Measurements from ENCODE around the gene IL17REL. TPM values are rescaled to one million over a fixed set of nuclear protein-coding genes. Genes with fewer than 3 reads are reported as not detected.

IL17REL gene
- total and polyA plus RNA-seq, 10 of the 15 experiments (the other 5 are each of a cell fraction or from before 2014, with no cell fraction given): 0.03 TPM; not detected in 9

- TF ChIP-seq NRF1 (conservative IDR thresholded peaks at IDR 0.05; ENCODE audit: low read depth, low read length) (no peak), NFXL1 (IDR thresholded peaks at IDR 0.05; ENCODE audit: borderline replicate concordance) (no peak), CHD2 (IDR thresholded peaks at IDR 0.05; ENCODE audit: borderline replicate concordance, low read depth, low read length) (no peak), CBX3 (IDR thresholded peaks at IDR 0.05; ENCODE audit: borderline replicate concordance, low read depth) (no peak), BRCA1 (IDR thresholded peaks at IDR 0.05; ENCODE audit: low read depth, low read length) (peak; percentile 37; the same call in 1 of the 2 replicates), SMARCA5 (IDR thresholded peaks at IDR 0.05) (0 out of 2 replicates have a peak, but pooled peaks have one; percentile 50), MEF2A (IDR thresholded peaks at IDR 0.05; ENCODE audit: insufficient read depth, low read depth, low read length) (no peak), PKNOX1 (IDR thresholded peaks at IDR 0.05) (no peak), POLR2AphosphoS2 (IDR thresholded peaks at IDR 0.05; ENCODE audit: low read depth, low read length) (no peak), ZNF274 (IDR thresholded peaks at IDR 0.05; ENCODE audit: insufficient read depth, insufficient read length) (no peak), IRF4 (IDR thresholded peaks at IDR 0.05; ENCODE audit: low read depth, low read length) (no peak), FOS (IDR thresholded peaks at IDR 0.05; ENCODE audit: borderline replicate concordance, extremely low read depth, insufficient read length) (no peak), KDM1A (IDR thresholded peaks at IDR 0.05; ENCODE audit: borderline replicate concordance) (no peak), BCL11A (IDR thresholded peaks at IDR 0.05; ENCODE audit: low read depth, low read length) (no peak), HDAC6 (IDR thresholded peaks at IDR 0.05; ENCODE audit: unreplicated experiment) (no peak), DPF2 (IDR thresholded peaks at IDR 0.05) (no peak), STAT3 (IDR thresholded peaks at IDR 0.05; ENCODE audit: low read depth, low read length) (no peak), RAD21 (IDR thresholded peaks at IDR 0.05; ENCODE audit: insufficient read depth, low read depth, low read length) (peak; percentile 72), EGR1 (IDR thresholded peaks at IDR 0.05; ENCODE audit: borderline replicate concordance in 1 of 2, low read depth in 2 of 2, low read length in 2 of 2) (no peak)
- TF ChIP-seq, protein P1, sequence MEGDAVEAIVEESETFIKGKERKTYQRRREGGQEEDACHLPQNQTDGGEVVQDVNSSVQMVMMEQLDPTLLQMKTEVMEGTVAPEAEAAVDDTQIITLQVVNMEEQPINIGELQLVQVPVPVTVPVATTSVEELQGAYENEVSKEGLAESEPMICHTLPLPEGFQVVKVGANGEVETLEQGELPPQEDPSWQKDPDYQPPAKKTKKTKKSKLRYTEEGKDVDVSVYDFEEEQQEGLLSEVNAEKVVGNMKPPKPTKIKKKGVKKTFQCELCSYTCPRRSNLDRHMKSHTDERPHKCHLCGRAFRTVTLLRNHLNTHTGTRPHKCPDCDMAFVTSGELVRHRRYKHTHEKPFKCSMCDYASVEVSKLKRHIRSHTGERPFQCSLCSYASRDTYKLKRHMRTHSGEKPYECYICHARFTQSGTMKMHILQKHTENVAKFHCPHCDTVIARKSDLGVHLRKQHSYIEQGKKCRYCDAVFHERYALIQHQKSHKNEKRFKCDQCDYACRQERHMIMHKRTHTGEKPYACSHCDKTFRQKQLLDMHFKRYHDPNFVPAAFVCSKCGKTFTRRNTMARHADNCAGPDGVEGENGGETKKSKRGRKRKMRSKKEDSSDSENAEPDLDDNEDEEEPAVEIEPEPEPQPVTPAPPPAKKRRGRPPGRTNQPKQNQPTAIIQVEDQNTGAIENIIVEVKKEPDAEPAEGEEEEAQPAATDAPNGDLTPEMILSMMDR (IDR thresholded peaks at IDR 0.05 in 2 of 3, conservative IDR thresholded peaks at IDR 0.05 in 1 of 3; ENCODE audit: control insufficient read depth in 2 of 3, extremely low read depth in 1 of 3, insufficient read depth in 1 of 3, low read depth in 3 of 3, low read length in 3 of 3): peak; percentile 81 to 95 (median 93); a peak in 5 of 6 replicates
- TF ChIP-seq, protein P2, sequence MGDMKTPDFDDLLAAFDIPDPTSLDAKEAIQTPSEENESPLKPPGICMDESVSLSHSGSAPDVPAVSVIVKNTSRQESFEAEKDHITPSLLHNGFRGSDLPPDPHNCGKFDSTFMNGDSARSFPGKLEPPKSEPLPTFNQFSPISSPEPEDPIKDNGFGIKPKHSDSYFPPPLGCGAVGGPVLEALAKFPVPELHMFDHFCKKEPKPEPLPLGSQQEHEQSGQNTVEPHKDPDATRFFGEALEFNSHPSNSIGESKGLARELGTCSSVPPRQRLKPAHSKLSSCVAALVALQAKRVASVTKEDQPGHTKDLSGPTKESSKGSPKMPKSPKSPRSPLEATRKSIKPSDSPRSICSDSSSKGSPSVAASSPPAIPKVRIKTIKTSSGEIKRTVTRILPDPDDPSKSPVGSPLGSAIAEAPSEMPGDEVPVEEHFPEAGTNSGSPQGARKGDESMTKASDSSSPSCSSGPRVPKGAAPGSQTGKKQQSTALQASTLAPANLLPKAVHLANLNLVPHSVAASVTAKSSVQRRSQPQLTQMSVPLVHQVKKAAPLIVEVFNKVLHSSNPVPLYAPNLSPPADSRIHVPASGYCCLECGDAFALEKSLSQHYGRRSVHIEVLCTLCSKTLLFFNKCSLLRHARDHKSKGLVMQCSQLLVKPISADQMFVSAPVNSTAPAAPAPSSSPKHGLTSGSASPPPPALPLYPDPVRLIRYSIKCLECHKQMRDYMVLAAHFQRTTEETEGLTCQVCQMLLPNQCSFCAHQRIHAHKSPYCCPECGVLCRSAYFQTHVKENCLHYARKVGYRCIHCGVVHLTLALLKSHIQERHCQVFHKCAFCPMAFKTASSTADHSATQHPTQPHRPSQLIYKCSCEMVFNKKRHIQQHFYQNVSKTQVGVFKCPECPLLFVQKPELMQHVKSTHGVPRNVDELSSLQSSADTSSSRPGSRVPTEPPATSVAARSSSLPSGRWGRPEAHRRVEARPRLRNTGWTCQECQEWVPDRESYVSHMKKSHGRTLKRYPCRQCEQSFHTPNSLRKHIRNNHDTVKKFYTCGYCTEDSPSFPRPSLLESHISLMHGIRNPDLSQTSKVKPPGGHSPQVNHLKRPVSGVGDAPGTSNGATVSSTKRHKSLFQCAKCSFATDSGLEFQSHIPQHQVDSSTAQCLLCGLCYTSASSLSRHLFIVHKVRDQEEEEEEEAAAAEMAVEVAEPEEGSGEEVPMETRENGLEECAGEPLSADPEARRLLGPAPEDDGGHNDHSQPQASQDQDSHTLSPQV (IDR thresholded peaks at IDR 0.05): no peak
These were observed 19.5 kb downstream of the IL17REL start (continued) for GRCh38 chr22:49992921-49993648.
